ENCODE measurements around the gene KDM4E.

DNA sequence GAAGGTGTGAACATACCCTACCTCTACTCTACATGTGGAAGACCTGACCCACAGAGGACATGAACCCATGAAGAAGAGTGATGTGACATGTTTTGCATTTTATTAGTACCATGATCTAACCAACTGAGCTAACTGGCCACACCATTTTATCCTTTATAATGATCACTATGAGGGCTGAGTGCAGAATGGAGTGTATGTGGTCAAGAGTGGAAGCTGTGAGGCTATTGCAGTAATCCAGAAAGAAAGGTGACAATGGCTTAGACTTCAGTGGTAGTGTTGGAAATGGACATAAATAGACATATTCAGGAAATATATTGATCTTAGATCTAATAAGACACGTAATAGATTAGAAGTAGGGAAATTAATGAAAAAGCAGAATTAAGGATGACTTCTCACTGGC is 45.4 kb downstream of the KDM4E start:
- TF ChIP-seq, protein P1, sequence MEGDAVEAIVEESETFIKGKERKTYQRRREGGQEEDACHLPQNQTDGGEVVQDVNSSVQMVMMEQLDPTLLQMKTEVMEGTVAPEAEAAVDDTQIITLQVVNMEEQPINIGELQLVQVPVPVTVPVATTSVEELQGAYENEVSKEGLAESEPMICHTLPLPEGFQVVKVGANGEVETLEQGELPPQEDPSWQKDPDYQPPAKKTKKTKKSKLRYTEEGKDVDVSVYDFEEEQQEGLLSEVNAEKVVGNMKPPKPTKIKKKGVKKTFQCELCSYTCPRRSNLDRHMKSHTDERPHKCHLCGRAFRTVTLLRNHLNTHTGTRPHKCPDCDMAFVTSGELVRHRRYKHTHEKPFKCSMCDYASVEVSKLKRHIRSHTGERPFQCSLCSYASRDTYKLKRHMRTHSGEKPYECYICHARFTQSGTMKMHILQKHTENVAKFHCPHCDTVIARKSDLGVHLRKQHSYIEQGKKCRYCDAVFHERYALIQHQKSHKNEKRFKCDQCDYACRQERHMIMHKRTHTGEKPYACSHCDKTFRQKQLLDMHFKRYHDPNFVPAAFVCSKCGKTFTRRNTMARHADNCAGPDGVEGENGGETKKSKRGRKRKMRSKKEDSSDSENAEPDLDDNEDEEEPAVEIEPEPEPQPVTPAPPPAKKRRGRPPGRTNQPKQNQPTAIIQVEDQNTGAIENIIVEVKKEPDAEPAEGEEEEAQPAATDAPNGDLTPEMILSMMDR (conservative IDR thresholded peaks at IDR 0.05; ENCODE audit: low read depth, low read length), result no peak
- TF ChIP-seq EZH2phosphoT487 (IDR thresholded peaks at IDR 0.05; ENCODE audit: borderline replicate concordance, low read length) (no peak), EZH2 (IDR thresholded peaks at IDR 0.05; ENCODE audit: low read length, unreplicated experiment) (no peak)
